Stimulated activated CD8-positive, alpha-beta memory T cell treated with anti-CD3 and anti-CD28 coated beads, Interleukin-4, amount 100 ng/mL, for 1 hour (primary cell): ENCODE data around the gene GSTM1.

Experiments
- DNase-seq, 2 donors: peaks; one replicate each; pipeline ENCODE4 v3.0.0-alpha.2; 2020; ENCODE audit warnings: low read depth in 2 of 2, low spot score in 1 of 2

GSTM1 gene

DNA sequence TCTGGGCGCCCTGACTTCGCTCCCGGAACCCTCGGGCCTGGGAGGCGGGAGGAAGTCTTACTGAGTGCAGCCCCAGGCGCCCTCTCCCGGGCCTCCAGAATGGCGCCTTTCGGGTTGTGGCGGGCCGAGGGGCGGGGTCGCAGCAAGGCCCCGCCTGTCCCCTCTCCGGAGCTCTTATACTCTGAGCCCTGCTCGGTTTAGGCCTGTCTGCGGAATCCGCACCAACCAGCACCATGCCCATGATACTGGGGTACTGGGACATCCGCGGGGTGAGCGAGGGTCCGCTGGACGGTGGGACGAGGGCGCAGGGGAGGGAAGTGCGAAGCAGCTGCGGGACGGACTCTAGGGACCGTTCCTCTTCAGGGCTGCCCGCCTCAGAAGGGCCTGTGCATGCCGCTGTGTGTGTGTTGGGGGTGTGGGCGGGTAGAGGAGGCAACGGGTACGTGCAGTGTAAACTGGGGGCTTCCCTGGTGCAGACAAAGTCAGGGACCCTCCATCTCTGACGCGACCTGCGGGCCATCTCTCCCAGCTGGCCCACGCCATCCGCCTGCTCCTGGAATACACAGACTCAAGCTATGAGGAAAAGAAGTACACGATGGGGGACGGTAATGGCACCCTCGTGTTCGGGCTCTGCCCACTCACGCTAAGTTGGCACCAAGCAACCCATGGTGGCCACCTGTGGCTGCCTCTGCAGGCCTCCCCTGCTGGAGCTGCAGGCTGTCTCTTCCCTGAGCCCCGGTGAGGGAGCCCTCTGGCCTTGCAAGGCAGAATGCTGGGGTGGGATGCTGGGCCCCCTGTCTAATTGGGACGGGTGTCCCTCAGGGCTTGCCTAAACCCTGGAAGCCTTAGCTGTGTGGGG lies at the start of gene GSTM1:
Gene GSTM1 (plus strand): TSS at position 177 of the 859 bp plus-strand sequence. CDS start 57 bp downstream, at position 234.
- DNase-seq: peak in 1 of 2 donors; percentile 57

DNA sequence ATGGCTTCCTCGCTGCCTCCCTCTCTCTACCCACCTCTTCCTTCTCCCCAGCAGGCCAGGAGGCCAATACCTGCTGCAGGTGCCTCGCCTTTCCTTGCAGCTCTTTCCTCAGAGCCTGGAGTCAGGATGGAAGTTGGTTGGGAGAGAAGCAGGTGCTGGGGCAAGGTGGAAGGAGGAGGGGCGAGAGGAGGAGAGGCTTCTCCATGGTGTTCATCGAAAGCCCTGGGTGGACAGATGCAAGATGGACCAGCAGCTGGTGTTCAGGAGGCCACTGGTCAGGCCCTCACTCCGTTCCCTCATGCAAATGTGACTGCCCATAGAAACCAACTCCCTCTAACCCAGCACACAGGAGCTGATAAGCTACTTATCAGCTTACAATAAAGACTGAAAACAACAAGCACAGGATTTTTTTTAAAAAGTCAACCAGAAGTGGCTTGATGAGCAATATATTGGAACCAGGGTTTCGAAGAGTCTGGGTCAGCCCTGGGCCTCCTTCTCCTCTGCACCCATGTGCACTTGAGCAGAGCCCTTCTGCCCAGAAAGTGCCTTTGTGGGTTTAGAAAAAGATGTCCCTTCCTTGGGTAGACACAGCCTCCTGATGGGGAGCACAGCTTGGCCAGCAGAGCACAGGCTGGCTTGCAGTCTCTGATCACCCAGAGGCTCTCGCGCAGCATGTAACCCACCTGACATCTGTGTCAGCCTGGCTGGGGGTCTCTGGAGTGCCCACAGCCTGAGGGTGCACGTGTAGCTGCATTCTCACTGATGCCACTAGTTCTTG lies 48.4 kb upstream of the GSTM1 start:
- no peak for DNase-seq

DNA sequence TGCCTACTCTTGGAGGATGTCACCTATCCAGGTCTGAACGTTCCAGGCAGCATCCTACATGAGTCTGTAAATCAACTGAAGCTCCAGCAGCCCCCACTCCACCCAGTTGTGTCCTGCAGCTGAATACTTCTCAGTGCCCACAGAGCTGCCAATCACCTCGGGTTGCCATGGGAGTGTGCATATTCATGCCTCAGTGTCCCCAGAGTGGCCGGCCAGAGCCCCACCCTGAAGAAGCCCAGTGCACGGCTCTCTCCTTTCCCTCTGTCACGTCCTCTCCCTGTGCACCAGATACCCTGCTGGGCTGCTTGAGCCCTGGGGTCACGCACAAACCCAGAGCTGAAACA lies 47.8 kb upstream of the GSTM1 start:
- DNase-seq: no peak

DNA sequence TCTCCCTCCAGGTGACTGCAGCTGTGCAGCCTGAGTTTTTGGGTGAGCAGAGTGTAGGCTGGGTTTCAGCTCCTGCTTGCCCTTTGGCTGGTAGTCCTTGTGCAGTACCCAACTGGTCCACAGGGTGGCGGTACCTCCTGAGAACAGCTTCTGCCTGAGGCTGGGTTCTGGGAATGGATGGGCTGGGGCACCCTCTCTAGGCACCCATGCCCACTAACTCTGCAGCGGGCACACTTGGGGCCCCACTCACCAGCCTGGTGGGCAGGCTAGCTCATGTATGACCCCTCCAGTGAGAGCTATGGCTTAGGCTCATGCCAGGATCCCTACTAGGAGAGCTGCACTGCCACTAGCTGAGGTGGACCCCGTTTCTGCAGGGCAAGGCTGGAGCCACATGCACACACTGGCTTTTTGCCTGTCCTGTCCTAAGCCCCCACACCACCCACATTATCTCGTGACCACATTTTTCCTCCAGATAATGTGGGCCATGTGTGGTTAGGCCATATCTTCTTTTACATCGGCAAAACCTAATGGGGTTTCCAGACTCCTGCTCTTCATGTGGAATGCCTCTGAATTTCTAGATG lies 47.2 kb upstream of the GSTM1 start:
- peak; percentile 83 to 91 for DNase-seq

DNA sequence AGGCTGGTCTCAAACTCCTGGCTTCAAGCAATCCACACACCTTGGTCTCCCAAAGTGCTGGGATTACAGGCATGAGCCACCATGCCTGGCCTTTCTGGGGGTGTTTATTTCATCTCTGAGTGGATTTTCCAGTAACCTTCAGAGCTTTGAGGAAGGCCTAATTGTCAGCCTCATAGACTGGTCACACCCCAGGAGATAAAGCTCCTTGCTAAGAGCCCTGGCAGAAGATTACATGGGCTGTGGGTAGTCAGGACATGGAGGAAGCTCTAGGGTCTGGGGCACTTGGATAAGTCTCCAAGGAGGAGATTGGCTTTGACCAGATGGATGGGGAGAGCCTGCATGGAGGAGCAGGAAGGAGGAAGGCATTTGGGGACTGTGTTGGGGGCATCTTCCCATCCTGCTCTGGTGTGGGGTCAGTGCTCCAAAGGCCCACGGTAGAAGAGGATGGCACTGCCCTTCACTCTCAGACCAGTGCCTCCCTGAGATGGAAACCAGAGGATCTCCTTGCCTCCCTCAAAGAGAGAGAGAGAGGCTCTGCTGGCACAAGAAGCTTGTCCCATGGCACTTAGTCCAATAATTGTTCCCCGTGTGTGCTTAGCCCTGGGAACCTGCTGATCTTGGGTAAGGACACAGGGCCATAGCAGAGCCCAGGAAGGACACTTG lies 46.4 kb upstream of the GSTM1 start:
- no peak for DNase-seq

DNA sequence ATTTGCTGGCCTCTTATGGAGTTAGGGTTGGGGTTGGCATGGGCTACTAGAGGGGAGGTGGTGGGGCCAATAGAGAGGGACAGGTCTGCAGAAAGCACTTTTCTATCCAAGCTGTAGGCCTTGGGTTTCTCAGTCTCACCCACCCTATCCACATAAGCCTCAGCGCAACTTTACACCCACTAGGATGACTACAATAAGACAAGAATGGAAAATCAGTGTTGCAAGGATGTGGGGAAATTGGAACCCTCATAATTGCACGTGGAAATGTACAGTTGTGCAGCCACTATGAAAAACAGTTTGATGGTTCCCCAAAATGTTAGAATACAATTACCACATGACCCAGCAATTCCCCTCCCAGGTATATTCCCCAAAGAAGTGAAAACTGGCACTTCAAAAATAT lies 45.8 kb upstream of the GSTM1 start:
- DNase-seq: no peak

DNA sequence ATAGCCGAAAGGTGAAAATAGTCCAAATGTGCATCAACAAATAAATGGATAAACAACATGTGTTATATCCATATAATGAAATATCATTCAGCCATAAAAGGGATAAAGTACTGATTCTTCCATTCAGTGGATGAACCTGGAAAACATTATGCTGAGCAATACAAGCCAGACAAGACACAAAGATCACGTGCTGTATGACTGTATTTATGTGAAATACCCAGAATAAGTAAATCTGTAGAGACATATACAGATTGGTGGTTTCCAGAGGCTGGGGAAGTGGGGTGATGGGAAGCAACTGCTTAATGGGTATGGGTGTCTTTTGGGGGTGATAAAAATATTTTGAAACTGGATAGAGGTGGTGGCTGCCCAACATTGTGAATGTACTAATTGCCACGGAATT lies 45.0 kb upstream of the GSTM1 start:
- no peak for DNase-seq

DNA sequence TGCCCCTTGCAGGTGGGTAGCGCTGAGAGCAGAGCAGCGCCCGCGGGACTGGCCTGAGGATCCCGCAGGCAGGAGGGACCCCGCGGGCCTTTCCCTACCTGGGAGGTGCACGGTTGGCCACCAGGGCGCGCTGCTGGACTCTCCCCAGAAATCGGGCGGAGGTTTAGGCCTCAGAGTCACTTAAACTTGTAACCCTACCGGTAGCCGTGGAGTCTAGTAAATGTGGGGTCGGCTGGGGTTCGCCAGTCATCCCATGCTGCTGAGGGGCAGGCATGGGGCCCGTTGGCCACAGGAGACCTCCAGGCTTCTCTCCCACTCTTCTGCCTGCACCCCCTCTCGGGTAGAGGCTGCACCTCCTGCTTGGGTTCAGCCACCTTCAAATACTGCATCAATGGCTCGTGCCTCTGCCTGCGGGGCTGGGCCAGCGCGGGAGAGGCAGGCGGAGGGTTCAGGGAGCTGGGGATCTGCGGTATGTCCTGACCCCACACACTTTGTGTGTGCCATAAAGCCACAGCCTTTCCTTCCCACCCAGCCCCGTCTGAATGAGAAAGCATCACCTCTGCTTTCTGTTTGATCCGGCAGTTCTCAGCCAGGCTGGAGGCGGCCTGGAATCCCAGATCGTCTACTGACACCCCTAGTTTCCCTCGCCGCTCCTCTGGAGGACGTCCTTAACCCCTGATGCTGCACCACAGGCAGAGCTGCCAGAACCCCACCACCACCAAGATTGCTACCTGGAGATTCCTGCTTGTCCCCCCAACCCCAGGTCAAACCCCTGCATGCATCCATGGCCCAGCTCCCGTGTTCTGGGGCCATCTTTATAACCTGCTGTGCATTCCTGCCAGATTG lies 44.0 kb upstream of the GSTM1 start:
- DNase-seq: peak; percentile 77

DNA sequence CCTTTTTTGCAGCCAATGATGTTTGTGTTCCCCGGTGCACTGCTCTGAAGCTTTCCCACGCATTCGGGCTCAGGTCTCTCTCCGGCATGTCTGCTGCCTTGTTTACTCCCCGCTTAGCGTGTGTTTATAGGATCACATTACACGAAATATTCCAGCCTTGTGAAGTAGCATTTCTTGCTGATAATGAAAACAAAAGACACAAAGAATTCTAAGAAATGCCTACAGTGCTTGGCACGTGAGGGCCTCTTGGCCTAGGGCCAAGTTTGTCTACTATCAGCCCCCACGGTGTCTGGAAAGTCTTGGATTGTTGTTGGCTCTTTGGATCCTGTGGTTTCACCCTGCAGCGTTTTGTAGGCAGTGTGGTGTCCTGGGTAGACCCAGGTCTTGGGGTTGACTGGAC lies 42.9 kb upstream of the GSTM1 start:
- no peak for DNase-seq

DNA sequence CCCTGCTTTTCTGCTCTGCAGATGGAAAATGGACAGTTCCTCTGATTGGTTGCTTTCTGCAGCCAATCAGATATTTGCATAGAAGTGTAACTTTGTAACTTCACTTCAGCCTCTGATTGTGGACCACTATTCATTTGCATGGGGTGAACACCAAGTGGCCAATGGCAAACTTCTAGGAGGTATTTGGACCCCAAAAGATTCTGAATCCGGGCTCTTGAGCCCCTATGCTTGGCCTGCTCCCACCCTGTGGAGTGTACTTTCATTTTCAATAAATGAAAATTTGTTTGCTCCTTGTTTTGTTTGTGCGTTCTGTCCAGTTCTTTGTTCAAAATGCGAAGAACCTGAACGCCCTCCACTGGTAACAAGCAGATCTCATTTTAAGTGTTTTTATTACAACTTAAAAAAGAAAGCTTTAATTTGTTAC lies 38.1 kb upstream of the GSTM1 start:
- no peak for DNase-seq

DNA sequence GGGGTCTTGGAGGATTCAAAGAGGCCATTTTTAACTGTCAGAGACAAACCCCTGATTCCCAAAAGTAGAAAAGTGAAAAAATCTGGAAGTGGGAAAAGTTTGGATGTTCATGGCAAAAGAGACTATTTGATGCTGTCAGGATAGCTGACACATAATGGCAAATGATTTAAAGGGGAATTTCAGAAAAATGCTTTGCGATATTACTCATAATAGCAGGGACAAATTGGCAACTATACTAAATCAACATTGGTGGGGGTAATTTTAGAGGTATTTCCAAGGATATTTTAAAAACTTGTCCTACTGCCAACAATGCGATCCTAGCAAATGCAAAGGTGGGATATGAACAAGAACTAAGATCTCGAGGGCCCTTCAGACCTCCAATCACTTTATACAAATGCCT lies 37.0 kb upstream of the GSTM1 start:
- DNase-seq: no peak

DNA sequence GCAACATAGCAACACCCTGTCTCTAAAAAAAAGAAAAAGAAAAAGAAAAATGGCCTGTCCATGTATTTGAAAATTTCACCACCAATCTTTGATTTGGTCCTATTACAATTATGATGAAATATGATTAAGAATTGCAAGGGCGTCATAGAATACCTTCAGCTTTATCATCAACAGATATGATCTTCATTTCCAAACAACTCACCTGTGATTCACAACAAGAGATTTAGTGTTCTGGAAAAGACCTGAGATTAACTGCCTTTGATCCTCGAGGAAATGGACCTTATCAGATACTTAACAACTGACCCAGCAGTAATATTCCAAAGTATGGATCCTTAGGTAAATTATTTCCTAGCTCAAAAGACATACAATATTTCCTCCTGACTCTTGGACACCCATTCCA lies 35.2 kb upstream of the GSTM1 start:
- DNase-seq: no peak

DNA sequence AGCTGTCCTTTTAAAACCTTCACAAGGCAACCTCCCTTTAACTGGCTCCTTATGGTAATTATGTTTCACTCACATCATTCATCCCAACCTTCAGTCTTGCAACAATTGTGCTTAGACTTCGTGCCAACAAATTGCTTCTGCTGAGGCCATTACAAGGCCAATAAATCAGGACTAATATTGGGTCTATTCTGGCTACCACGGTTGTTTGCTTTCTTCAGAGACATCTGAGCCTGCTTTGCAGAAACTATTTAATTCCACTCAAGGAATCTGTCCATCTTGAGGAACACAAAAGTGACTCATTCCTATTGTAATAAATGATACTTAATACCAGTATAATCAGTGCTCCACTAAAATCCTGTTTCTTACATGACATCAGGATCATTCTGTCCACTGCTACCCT lies 34.3 kb upstream of the GSTM1 start:
- DNase-seq: no peak

DNA sequence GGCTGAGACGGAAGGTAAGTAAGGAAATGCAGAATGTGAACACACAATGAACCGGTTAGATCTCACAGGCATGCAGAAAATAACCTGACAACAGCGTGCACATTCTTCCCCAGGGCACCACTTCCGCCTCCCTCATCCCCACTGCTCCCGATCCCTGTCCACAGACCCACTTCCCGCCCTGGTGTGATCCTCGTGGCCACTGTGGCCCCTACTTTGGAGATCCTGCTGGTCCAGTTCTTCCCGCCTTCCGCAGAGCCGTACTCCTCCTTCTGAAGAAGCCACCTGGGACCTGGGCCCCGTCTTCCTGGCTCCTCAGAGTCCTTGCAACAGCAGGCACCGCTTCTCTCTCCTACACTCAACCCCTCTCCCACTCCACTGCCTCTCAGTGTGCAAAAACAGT lies 33.1 kb upstream of the GSTM1 start:
- DNase-seq: no peak

DNA sequence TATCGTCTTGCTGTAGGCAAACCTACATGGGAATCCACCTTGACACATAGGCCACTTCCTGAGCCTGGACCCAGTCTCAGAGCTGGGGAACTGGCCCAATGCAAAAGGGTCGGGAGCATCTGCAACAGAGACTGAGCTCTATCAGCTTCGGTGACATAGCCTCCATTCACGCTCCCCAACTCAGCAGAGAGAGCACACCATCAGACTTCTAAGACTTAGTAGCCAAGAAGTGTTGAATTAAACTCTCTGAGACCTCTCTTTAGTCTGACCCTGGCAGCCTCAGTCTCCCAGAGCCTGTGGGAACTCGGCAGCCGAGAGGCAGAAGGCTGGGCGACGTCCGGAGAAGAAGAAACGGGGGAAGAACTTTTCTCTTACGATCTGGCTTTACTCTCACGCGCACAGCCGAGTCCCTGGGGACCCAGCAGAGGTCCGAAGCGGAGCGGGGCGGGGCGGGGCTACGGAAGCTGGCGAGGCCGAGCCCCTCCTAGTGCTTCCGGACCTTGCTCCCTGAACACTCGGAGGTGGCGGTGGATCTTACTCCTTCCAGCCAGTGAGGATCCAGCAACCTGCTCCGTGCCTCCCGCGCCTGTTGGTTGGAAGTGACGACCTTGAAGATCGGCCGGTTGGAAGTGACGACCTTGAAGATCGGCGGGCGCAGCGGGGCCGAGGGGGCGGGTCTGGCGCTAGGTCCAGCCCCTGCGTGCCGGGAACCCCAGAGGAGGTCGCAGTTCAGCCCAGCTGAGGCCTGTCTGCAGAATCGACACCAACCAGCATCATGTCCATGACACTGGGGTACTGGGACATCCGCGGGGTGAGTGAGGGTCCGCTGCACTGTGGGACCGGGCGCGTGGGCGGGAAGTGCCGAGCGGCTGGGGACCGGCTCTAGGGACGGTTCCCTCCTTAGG lies 31.8 kb upstream of the GSTM1 start, which contains the start of gene GSTM4:
Gene GSTM4 (plus strand): TSS at position 485 of the 905 bp plus-strand sequence. CDS start 291 bp downstream, at position 776.
- peak in 1 of 2 donors; percentile 38 for DNase-seq

DNA sequence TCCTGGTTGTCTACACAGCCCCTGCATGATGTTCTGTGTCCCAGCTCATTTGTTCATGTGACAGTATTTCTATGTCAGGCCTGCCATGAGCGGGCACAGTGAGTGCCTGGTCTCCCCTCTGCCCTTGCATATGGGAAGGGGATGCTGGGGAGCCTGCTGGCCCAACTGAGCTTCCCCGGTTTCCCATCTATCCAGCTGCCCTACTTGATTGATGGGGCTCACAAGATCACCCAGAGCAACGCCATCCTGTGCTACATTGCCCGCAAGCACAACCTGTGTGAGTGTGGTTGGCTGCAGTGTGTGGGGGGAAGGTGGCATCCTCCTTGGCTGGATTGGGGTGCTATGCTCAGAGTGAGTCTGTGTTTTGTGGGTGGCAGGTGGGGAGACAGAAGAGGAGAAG lies 30.2 kb upstream of the GSTM1 start:
- no peak for DNase-seq

DNA sequence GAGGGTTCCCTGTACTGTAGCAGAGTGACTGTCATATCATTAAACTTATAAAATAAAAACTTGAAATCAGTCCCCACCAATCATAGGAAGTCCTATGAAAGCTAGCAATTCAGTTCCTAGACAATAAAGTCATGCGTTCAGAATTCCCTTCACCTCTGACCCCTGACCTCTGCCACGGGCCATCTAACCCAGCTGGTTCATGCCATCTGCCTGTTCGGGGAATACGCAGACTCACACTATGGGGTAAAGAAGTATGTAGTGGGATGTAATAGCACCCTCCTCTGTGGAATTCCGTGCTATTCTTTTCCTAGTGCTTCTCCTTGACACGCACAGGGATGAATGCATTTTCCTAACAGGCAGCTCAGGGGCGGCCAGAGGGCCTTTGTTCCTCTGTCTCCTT lies 29.6 kb upstream of the GSTM1 start:
- no peak for DNase-seq

DNA sequence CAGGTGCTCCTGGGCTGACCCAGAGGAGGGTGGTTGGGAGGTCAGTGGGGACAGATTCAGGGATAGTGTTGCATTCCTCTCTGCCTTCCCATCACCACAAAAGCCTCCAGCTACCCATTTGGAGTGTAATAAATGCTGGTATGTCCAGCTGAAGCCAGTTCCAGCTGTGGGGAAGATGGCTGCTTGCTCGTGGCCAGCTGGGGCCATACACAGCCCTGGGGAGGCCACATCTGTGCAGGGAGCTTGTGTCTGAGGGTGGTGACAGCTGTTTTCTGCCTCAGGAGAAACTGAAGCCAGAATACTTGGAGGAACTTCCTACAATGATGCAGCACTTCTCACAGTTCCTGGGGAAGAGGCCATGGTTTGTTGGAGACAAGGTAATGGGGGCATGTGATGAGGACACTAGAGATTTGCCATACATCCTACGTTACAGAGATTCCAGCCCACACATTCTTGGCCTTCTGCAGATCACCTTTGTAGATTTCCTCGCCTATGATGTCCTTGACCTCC lies 29.0 kb upstream of the GSTM1 start:
- DNase-seq: no peak

DNA sequence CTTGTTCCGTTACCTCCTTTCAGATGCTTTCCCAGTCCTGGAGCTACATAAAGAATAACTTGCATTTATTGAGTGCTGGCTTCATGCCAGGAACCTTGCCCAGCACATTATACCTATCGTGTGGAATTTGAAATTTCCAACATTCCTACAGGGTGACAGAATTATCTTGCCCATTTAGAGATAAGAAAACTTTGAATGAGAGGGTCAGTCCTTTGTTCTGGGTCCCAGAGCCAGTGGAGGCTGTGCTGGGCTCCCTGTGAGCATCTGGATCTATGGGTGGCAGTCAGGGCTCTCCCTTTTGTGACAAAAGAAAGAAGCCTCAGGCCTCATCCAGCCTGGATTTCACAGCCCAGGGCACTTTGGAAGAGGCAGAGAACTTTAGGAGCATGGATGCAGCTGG lies 28.5 kb upstream of the GSTM1 start:
- no peak for DNase-seq
